Endothelial cell (in vitro differentiated cells): ENCODE data around the gene MRRF. TPM values are rescaled to one million over a fixed set of nuclear protein-coding genes. Genes with fewer than 3 reads are reported as not detected.
A peak's percentile ranks its signal among the peaks of the same experiment; 100 is the strongest.

Source experiments
- DNase-seq: peaks from one replicate; pipeline ENCODE4 v3.0.0; 2021; ENCODE audit warnings: low spot score
- H3K27ac Mint-ChIP-seq: one replicate; pipeline ENCODE4 v1.8.0; 2021; ENCODE audit warnings: mixed read lengths, inconsistent platforms; ENCODE audit not compliant: unreplicated experiment
- H3K27me3 Mint-ChIP-seq: one replicate; pipeline ENCODE4 v1.8.0; 2021; ENCODE audit warnings: mild to moderate bottlenecking, moderate library complexity, mixed read lengths, inconsistent platforms; ENCODE audit not compliant: unreplicated experiment
- H3K36me3 Mint-ChIP-seq: one replicate; pipeline ENCODE4 v1.8.0; 2021; ENCODE audit warnings: mild to moderate bottlenecking, low read depth, mixed read lengths, inconsistent platforms; ENCODE audit not compliant: unreplicated experiment
- H3K4me1 Mint-ChIP-seq: one replicate; pipeline ENCODE4 v1.8.0; 2021; ENCODE audit warnings: mild to moderate bottlenecking, mixed read lengths, inconsistent platforms; ENCODE audit not compliant: unreplicated experiment
- H3K4me3 Mint-ChIP-seq: one replicate; pipeline ENCODE4 v1.8.0; 2021; ENCODE audit warnings: mild to moderate bottlenecking, mixed read lengths, inconsistent platforms; ENCODE audit not compliant: unreplicated experiment
- H3K9me3 Mint-ChIP-seq: one replicate; pipeline ENCODE4 v1.8.0; 2021; ENCODE audit warnings: mixed read lengths, inconsistent platforms; ENCODE audit not compliant: unreplicated experiment
- total RNA-seq: library from RNA; stranded (reverse); fragmentation: NEBNext Ultra II Directional; extraction: Animal tissue kit (Norgen Biotek cat#: 25700); gene quantifications from one replicate; pipeline ENCODE4 v1.2.1, GENCODE V29; 2021; ENCODE audit not compliant: unreplicated experiment
- TF ChIP-seq, protein P1 (sequence below): fragments of 200-600 bp; sonication (generic); IDR thresholded peaks from one replicate; pipeline ENCODE4 v1.5.0; 2021; ENCODE audit warnings: antibody characterized with exemption; ENCODE audit not compliant: unreplicated experiment

The MRRF gene
- total RNA-seq, 1 donor from 2014 or later = 40.3 TPM

- peaks cover 24% of the 10 kb centered on the region for H3K36me3 Mint-ChIP-seq
- no peak for DNase-seq
- peaks cover 37% of the 10 kb centered on the region for H3K27me3 Mint-ChIP-seq
- TF ChIP-seq, protein P1, sequence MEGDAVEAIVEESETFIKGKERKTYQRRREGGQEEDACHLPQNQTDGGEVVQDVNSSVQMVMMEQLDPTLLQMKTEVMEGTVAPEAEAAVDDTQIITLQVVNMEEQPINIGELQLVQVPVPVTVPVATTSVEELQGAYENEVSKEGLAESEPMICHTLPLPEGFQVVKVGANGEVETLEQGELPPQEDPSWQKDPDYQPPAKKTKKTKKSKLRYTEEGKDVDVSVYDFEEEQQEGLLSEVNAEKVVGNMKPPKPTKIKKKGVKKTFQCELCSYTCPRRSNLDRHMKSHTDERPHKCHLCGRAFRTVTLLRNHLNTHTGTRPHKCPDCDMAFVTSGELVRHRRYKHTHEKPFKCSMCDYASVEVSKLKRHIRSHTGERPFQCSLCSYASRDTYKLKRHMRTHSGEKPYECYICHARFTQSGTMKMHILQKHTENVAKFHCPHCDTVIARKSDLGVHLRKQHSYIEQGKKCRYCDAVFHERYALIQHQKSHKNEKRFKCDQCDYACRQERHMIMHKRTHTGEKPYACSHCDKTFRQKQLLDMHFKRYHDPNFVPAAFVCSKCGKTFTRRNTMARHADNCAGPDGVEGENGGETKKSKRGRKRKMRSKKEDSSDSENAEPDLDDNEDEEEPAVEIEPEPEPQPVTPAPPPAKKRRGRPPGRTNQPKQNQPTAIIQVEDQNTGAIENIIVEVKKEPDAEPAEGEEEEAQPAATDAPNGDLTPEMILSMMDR = no peak
- no peak overlapping the region for H3K4me3 Mint-ChIP-seq
- H3K27ac Mint-ChIP-seq = no peak overlapping the region
- no peaks in the 10 kb centered on the region for H3K9me3 Mint-ChIP-seq
- H3K4me1 Mint-ChIP-seq = peaks cover 49% of the 10 kb centered on the region
These were observed 47.0 kb upstream of the MRRF start for GRCh38 chr9:122217640-122218039.

DNA sequence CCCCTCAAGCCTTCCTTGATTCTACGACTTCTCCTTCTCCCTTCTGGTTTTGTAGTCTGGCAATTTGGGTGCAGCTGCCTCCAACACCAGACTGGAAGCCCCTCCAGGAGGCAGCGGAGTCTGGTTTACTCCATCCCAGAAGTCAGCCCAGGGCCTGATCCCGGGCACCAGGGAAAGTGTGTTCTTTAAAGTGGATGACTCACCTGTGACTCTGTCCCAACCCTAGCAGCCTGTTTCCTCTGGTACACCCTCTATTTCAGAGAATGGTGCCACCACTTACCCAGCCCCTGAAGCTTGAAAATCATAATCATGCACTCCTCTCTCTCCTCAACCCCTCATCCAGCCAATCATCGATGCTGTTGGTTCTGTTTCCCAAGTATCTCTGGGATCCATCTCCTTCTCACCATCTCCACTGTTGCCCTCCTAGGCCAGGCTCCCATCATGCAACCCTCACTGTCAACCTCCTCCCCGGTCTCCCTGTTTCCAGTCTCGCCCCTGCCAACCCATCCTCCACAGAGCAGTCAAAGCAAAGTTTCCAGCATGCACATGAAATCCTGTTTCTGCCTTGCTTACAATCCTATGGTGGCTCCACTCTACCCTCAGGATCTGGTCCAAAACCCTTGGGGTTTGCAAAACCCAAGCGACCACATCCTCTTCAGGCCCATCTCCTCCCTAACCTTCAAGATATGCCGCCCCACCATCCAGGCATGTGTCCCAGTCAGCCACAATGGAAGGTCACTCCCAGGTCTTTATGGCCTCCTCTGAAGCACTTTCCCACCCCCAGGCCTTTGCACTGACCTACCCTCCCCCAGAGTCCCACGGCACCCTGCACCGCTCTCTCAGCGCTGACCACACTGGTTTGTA, 46.4 kb upstream of the MRRF start:
- no peak for DNase-seq
- peaks cover 34% of the 10 kb centered on the region for H3K27me3 Mint-ChIP-seq
- peak overlapping the region; percentile 29 for H3K4me3 Mint-ChIP-seq
- H3K9me3 Mint-ChIP-seq = no peaks in the 10 kb centered on the region
- peaks cover 20% of the 10 kb centered on the region for H3K36me3 Mint-ChIP-seq
- TF ChIP-seq, protein P1 = no peak
- peaks cover 55% of the 10 kb centered on the region for H3K4me1 Mint-ChIP-seq
- peak overlapping the region; percentile 0 for H3K27ac Mint-ChIP-seq

GRCh38 chr9:122218935-122219855, 45.5 kb upstream of the MRRF start:
- peaks cover 34% of the 10 kb centered on the region for H3K27me3 Mint-ChIP-seq
- peak overlapping the region; percentile 80 for H3K4me3 Mint-ChIP-seq
- TF ChIP-seq, protein P1 = no peak
- peak; percentile 46 for DNase-seq
- no peaks in the 10 kb centered on the region for H3K9me3 Mint-ChIP-seq
- H3K36me3 Mint-ChIP-seq = peaks cover 20% of the 10 kb centered on the region
- no peak overlapping the region for H3K27ac Mint-ChIP-seq
- H3K4me1 Mint-ChIP-seq = peaks cover 56% of the 10 kb centered on the region

GRCh38 chr9:122219856-122220672, 44.6 kb upstream of the MRRF start:
- TF ChIP-seq, protein P1 = no peak
- peaks cover 17% of the 10 kb centered on the region for H3K36me3 Mint-ChIP-seq
- peak overlapping the region; percentile 57 for H3K27ac Mint-ChIP-seq
- peak; percentile 55 for DNase-seq
- H3K4me1 Mint-ChIP-seq = peaks cover 60% of the 10 kb centered on the region
- peak overlapping the region; percentile 80 for H3K4me3 Mint-ChIP-seq
- peaks cover 35% of the 10 kb centered on the region for H3K27me3 Mint-ChIP-seq
- peaks cover 4% of the 10 kb centered on the region for H3K9me3 Mint-ChIP-seq
